ENCODE results near the gene TMEM144.

TMEM144 gene

DNA sequence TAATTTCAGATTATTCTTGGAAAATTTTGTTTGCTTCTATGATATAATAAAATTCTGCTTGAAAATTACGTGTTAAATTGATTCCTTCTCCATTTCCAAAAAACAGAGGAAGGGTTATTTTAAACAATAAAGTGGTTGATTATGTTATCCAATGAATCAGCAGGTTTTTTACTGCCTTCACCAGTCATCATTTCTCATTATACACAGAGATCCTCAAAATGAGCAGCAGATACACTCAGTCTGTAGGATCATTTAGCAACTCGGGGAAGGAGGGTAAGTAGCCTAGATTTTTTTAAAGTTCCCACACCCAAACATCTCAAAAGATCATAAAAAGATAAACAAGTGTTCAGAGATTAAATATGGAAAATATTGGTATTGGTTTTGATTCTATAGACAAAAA lies 6.8 kb upstream of the TMEM144 start:
- TF ChIP-seq, protein P1, sequence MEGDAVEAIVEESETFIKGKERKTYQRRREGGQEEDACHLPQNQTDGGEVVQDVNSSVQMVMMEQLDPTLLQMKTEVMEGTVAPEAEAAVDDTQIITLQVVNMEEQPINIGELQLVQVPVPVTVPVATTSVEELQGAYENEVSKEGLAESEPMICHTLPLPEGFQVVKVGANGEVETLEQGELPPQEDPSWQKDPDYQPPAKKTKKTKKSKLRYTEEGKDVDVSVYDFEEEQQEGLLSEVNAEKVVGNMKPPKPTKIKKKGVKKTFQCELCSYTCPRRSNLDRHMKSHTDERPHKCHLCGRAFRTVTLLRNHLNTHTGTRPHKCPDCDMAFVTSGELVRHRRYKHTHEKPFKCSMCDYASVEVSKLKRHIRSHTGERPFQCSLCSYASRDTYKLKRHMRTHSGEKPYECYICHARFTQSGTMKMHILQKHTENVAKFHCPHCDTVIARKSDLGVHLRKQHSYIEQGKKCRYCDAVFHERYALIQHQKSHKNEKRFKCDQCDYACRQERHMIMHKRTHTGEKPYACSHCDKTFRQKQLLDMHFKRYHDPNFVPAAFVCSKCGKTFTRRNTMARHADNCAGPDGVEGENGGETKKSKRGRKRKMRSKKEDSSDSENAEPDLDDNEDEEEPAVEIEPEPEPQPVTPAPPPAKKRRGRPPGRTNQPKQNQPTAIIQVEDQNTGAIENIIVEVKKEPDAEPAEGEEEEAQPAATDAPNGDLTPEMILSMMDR (conservative IDR thresholded peaks at IDR 0.05), result no peak
- TF ChIP-seq ZFX (IDR thresholded peaks at IDR 0.05), result no peak
- no peak overlapping the region for H3K27ac ChIP-seq

DNA sequence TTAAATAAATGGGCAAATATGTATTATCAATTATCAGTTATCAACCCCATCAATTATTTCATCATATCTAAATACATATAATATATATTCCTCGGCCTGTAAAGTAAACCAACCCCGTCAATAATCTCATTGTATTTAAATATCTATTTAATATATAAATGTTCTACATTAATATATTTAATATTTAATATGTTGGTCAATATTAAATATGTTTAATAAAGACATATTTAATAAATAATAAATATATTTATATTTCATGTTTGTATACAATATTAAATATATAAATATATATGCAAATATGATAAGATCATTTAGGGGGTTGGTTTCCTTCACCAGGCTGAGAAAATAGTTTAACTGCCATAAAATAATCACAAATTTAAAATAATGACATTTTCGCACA lies 6.4 kb upstream of the TMEM144 start:
- H3K27ac ChIP-seq, result no peak overlapping the region
- no peak for TF ChIP-seq ZFX (IDR thresholded peaks at IDR 0.05)
- TF ChIP-seq, protein P1 (conservative IDR thresholded peaks at IDR 0.05), result no peak

DNA sequence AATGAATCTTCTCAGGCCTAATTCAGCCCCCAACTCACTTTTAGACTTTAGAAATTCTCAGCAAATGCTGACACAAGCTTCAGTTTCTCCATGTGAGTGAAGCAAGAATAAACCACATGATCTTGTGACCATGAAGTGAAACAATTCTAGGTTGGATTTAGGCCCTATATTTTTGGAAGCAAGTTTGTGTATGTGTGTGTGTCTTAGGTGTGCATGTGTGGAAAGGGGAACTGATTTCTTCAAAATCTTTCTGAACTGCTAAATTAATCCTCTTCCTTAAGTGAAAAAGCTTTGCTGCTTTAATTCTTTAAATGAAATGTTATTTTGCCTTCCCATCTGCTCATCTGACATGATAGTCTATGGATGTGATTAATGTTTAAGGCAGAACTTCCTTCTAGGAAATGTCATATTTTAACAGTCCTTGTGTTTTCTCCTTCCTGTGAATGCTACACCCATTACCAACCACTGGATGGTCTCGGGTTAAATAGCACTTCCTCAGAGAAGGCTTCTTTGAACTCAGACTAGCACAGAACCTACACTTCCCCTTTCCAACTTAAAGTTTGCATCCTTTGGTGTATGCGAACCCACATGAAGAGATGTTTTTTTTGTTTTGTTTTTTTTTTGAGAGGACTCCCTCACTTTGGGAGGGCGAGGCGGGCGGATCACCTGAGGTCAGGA lies 1.2 kb upstream of the TMEM144 start:
- peak overlapping the region; percentile 62; the same call in 1 of the 2 replicates for H3K27ac ChIP-seq
- TF ChIP-seq ZFX (IDR thresholded peaks at IDR 0.05), result no peak
- TF ChIP-seq, protein P1 (conservative IDR thresholded peaks at IDR 0.05), result no peak

DNA sequence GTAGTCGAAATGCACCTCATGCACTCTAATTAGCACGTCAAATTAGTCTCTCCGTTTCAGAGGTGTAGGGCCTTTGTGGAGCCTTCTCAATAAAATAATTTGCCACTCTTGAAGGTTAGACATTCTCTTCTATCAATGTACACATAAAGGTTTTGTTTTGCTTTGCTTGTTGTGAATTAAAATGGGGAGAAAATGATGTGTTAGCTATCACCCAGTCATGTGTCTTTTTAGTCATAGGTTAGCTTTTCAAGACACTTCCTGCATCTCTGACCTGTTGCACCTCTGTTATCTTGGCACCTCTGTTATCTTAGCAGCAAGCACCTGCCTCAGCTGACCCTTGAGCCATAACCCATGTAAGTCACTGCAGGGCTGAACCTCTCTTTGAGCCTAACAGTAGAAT lies 936 bp downstream of the TMEM144 start:
- TF ChIP-seq, protein P1 (conservative IDR thresholded peaks at IDR 0.05), result no peak
- no peak for TF ChIP-seq ZFX (IDR thresholded peaks at IDR 0.05)
- H3K27ac ChIP-seq, result no peak overlapping the region

DNA sequence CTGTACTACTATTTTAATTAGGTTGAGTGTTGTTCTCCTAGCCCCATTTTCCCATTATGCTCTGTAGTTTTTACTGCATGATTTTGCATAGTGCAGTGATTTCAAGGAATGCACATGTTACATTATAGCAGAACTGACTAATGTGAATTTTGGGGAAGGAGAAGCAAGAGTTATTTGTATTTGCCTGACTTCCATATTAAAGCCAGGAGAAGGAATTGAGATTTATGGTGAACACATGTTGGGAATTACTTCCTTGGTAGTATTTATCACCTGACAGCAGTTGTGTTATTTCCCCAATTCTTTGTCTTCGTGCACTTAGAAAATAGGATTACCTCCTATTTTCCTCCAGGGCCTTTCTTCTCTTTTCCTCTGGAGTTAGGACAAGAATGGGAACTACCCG lies 3.2 kb downstream of the TMEM144 start:
- no peak overlapping the region for H3K27ac ChIP-seq
- TF ChIP-seq ZFX (IDR thresholded peaks at IDR 0.05), result no peak
- TF ChIP-seq, protein P1 (conservative IDR thresholded peaks at IDR 0.05), result no peak

DNA sequence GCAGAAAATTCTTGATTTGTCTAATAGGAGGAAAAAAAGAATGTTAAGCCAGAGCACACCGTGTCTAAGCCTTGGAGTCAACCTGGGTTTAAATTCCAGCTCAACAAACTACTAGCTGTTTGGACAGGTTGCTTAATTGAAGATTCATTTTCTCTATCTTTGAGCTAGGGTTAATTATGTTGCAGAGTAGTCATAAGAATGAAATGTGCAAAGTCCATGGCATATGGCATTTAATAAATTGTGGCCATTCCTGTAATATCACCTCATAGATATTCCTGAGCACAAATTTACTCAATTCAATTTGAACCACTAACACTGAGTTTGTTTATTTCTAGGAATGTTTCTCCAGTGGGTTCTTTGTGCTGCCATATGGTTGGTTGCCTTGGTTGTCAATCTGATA lies 4.6 kb downstream of the TMEM144 start:
- no peak for TF ChIP-seq ZFX (IDR thresholded peaks at IDR 0.05)
- TF ChIP-seq, protein P1 (conservative IDR thresholded peaks at IDR 0.05), result no peak
- H3K27ac ChIP-seq, result no peak overlapping the region

DNA sequence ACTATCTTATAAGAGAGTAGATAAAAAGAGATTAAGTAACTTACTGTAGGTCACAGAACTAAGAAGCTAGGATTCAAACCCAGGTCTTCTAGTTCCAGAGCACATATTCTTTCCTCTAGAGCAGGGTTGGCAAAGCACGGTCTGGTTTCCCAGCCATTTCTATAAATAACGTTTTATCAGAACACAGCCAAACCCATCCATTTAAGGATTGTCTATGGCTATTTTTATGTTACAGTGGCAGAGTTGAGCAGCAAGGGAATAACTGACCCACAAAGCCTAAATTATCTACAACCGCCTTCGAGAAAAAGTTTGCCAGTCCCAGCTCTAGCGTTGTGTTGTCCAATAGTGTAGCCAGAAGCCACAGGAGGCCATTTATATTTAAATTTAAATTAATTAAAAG lies 7.5 kb downstream of the TMEM144 start:
- no peak overlapping the region for H3K27ac ChIP-seq
- TF ChIP-seq ZFX (IDR thresholded peaks at IDR 0.05), result no peak
- TF ChIP-seq, protein P1 (conservative IDR thresholded peaks at IDR 0.05), result no peak
